ENCODE results near the gene AKR1A1.
A peak's percentile ranks its signal among the peaks of the same experiment; 100 is the strongest.

AKR1A1 gene

DNA sequence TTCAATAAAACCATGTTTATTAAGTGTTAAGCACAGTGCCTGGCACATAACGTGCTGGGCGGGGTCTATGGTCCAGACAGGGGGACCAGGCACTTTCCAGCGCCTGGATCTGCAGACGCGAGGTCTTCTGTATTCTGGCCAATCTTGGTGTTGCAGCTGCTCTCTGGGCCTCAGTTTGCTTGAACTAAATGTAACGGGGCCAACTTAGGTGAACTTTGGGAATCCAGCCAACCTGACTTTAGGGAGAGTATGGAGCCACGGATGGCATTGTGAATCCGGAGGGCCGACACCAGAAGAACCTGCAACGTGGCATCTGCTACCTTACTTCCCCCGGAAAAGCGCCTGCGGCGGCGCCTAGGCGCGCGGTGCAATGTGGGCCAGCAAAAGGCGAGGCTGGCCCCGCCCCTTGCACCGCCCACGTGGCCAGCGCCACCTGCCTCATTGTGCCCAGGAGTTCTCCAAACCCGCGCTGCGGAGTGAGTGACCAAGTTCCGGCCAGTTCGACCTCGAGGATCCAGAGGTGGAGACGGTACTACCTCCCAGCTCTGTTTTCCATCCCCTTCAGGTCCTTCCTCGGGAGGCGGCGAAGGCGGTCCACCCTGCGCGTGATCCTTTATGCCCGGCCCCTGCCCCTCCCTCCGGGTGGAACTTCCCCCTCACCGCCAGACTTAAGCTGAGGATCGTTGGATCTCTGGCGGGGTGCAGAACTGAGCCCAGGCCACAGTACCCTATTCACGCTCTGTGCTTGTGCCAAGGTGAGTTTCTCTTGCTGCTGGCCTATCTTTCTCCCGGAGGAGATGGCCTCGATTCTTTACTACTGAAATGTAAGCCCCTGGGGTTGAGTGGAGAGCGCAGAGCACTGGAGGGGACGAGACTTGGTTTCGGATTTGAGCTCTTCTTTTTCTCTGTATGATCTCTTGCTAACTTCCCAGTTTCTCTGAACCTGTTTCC is at the start of gene AKR1A1:
TSS of gene AKR1A1 (plus strand) at position 426 of the 951 bp plus-strand sequence. CDS start 10,969 bp downstream, outside the sequence.
- in situ Hi-C loops (cut with MboI; ENCODE audit: low pct_unique_long_range_greater_than_20kb, low sequenced_read_pairs, unreplicated experiment) = no loop called here
- TF ChIP-seq, protein P1, sequence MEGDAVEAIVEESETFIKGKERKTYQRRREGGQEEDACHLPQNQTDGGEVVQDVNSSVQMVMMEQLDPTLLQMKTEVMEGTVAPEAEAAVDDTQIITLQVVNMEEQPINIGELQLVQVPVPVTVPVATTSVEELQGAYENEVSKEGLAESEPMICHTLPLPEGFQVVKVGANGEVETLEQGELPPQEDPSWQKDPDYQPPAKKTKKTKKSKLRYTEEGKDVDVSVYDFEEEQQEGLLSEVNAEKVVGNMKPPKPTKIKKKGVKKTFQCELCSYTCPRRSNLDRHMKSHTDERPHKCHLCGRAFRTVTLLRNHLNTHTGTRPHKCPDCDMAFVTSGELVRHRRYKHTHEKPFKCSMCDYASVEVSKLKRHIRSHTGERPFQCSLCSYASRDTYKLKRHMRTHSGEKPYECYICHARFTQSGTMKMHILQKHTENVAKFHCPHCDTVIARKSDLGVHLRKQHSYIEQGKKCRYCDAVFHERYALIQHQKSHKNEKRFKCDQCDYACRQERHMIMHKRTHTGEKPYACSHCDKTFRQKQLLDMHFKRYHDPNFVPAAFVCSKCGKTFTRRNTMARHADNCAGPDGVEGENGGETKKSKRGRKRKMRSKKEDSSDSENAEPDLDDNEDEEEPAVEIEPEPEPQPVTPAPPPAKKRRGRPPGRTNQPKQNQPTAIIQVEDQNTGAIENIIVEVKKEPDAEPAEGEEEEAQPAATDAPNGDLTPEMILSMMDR (IDR thresholded peaks at IDR 0.05; ENCODE audit: extremely low read depth, insufficient read depth, missing control alignments) = no peak

DNA sequence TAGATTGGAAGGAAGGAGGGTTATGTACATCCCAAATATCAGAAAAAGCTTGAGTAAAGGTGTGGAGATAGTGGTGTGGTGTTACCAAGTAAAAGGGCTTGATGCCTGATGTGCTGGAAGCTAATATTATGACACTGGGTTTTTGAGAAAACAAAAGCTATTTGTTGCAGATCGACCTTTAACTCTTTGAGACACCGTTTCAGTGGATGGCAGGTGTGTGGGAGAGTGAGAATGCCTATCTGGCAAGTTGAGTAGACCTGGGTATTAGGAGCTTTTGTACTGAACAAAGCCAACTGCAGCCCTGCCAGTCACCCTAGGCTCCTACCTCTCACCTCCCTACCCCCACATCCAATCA is 49.1 kb upstream of the AKR1A1 start:
- no peak for DNase-seq (ENCODE audit: low spot score)
- TF ChIP-seq, protein P1 (IDR thresholded peaks at IDR 0.05; ENCODE audit: extremely low read depth, insufficient read depth, missing control alignments) = no peak
- in situ Hi-C loops (cut with MboI; ENCODE audit: low pct_unique_long_range_greater_than_20kb, low sequenced_read_pairs, unreplicated experiment) = no loop called here

More for the DNA sequence above, at the start of gene AKR1A1:
- DNase-seq (ENCODE audit: low spot score) = peak; percentile 88

DNA sequence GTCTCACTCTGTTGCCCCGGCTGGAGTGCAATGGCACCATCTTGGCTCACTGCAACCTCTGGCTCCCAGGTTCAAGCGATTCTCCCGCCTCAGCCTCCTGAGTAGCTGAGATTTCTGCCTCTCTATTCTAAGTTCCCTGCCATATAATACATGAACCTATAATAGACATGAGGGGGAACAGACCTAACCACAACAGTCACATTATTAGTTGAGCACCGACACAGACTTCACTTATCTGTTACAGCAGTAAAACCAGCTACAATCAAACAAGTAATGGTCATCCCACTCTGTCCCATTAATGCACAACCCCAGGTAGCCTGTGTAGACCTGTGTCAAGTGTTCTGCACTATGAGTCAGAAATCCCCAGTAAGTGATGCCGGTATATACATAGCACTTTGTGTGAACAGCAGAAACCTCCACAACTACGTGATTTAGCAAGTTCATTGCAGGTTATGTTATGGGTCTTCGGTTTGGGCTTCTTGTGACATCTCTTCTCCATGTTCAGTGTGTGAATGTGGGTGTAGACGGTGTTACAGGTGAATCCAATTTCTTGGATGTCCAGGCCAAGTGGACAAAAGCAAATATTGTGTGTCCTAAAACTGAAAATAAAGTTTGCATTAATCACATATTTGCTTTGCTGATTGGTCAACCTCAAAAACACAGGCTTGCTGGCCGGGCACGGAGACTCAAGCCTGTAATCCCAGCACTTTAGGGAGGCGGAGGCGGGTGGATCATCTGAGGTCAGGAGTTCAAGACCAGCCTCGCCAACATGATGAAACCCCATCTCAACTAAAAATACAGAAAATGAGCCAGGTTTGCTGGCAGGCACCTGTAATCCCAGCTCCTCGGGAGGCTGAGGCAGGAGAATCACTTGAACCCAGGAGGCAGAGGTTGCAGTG is 46.9 kb upstream of the AKR1A1 start:
- TF ChIP-seq, protein P1 (IDR thresholded peaks at IDR 0.05; ENCODE audit: extremely low read depth, insufficient read depth, missing control alignments) = no peak
- in situ Hi-C loops (cut with MboI; ENCODE audit: low pct_unique_long_range_greater_than_20kb, low sequenced_read_pairs, unreplicated experiment) = no loop called here
- peak; percentile 44 for DNase-seq (ENCODE audit: low spot score)

DNA sequence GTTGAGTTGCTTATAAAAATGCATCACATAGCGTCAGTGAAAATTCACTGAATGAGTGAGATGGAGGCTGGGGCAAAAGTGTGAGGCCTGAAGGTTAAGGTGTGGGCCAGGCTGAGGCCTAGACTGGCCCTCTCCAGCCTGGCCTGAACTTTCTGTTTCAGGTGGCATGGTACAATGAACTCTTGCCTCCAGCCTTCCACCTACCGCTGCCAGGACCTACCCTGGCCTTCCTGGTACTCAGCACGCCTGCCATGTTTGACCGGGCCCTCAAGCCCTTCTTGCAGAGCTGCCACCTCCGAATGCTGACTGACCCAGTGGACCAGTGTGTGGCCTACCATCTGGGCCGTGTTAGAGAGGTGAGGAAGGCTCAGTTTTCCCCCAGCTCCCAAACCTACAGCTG is 43.4 kb upstream of the AKR1A1 start:
- in situ Hi-C loops (cut with MboI; ENCODE audit: low pct_unique_long_range_greater_than_20kb, low sequenced_read_pairs, unreplicated experiment) = loop anchor here (5.0 kb wide), 1 partner anchor 60 kb away; no protein-coding TSS in a partner anchor
- DNase-seq (ENCODE audit: low spot score) = no peak
- TF ChIP-seq, protein P1 (IDR thresholded peaks at IDR 0.05; ENCODE audit: extremely low read depth, insufficient read depth, missing control alignments) = no peak

DNA sequence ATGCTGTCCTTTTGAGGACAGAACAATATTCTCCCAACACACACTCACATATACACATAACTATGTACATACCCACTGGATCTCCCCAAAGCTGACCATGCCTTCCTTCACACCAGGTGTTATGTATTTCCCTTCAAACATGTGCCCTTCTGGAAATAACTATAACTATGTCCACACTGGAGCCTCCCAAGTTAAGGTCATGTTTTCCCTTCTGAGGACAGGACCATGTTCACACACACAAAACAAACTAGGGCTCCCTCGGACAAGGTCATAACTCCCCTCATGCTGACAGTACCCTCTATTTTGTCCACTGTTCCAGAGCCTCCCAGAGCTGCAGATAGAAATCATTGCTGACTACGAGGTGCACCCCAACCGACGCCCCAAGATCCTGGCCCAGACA is 42.7 kb upstream of the AKR1A1 start:
- DNase-seq (ENCODE audit: low spot score) = no peak
- TF ChIP-seq, protein P1 (IDR thresholded peaks at IDR 0.05; ENCODE audit: extremely low read depth, insufficient read depth, missing control alignments) = no peak
- in situ Hi-C loops (cut with MboI; ENCODE audit: low pct_unique_long_range_greater_than_20kb, low sequenced_read_pairs, unreplicated experiment) = loop anchor here (5.0 kb wide), 1 partner anchor 59 kb away; no protein-coding TSS in a partner anchor
